NT2/D1 (cell line): ENCODE results near the gene PAK1.

Experiments used
- YY1 ChIP-seq: IDR thresholded peaks from 2 replicates; pipeline ENCODE4 v1.6.1; 2011; ENCODE audit not compliant: insufficient read length, insufficient read depth
- ZNF274 ChIP-seq: IDR thresholded peaks from 2 replicates; pipeline ENCODE4 v1.6.1; 2011; ENCODE audit warnings: mild to moderate bottlenecking, low read depth, low read length

DNA sequence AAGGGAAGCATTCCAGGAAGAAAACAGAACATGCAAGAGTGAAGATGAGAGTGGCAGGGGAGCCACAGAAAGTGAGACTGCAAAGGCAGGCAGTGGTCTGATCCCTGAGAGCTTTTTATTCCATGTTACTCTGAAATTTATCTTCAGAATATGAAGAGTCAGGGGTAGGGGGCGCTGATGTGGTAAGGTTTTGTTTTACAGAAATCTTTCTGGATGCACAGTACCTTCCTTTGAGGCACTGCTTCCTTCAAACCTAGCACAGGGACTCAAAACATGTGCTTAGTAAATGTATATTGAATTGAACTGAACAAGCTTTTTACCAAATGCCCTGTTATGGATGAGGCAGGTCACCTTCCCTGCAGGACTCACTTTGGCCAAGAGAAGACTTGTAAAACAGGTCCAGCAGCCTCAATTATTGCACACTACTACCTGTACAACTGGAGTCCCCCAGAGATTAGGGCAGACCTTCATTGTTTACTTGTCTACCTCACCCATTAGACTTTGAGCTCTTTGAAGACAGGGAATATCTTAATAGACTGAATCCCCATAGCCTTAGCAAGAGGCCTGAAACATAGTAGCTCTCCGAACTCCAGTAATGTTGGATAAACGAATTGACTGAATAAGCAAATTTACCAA lies 2.2 kb downstream of the PAK1 start:
- TF ChIP-seq ZNF274 (no peak), YY1 (no peak)
